ENCODE results near the gene HOXB2.
"Not testable (repeated sequence)": the region's sequence is repeated elsewhere in the genome, so short reads cannot be mapped to it uniquely, and the experiment has no call there.

Gene HOXB2

DNA sequence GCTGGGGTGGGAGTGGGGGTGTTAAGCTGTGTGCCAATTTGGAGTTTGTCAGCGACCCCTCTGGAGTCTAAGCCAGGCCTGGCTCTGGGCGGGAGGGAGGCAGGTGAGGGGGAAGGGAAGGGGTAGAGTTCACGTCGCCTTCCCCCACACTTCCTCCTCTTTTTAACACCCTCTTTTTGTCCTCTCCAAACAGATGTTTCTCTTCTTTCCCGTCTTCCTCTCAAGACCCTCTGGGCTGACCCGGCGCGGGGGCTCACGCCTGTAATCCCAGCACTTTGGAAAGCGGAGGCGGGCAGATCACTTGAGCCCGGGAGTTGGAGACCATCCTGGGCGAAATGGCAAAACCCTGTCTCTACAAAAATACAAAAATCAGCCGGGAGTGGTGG is 17.4 kb downstream of the HOXB2 start:
- no peak overlapping the region for H3K4me3 ChIP-seq (ENCODE audit: low read depth, low read length)
- no peak for DNase-seq (ENCODE audit: low read depth)

DNA sequence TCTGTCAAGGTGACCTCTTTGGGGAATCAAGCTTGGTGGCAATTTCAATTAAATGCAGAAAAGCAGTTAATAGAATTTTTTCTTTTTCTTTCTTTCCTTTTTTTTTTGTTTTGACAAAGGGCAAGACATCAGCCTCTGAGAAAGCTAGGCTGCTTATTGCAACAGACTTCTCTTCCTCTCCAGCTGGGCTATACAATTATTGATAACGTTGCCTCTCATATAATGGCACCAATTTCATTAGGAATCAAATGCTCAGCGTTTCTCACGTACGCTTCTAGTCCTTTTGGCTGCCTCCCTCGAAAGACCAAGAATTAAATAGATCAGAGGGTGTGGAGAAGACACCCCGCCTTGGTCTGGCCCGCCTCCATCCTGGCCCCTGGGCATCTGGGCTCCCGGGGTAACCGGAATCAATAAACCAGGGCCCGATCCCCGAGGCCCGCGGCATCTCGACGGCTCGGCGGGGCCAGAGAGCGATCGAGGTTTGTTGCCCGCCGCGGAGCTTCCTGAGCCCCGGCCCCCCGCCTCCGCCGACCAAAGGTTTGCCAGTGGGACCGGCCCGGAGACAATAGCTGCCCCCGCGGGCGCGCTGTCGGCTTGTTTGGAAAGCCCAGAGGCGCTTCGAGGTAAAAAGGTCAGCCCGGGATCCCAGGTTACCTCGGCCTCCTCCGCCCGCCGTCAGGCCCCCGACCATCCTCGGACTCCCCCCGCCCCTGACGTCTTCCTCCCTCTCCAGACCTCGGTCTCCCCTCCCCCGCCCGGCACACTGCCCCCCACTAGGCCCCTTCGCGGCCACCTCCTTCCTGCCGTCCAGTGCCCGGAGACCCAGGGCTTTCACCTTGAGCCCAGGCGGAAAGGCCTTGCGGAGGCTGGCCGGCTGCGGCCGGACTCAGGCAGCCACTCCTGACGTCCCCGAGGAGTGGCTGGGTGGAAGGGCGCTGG is 18.0 kb downstream of the HOXB2 start:
- DNase-seq (ENCODE audit: low read depth) = no peak
- no peak overlapping the region for H3K4me3 ChIP-seq (ENCODE audit: low read depth, low read length)

DNA sequence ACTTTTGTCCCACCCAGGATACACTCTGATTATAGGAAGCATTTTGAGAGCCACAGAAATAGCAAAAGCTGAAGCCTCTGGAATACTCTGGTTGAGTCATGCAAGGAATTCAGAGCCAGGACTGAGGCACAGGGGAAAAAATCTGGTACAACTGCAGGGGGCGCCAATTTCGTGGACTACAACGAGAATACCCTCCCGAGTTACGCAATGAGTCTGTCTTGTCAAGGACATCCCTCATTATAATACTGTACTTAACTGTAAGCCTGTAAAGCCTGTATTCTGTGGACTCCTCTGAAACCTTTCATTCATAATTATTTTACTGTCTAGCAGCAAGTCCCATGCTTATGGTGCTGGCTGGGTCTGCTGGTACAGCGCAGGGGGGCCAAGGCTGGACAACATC is 21.9 kb downstream of the HOXB2 start:
- no peak for DNase-seq (ENCODE audit: low read depth)
- H3K4me3 ChIP-seq (ENCODE audit: low read depth, low read length) = no peak overlapping the region

DNA sequence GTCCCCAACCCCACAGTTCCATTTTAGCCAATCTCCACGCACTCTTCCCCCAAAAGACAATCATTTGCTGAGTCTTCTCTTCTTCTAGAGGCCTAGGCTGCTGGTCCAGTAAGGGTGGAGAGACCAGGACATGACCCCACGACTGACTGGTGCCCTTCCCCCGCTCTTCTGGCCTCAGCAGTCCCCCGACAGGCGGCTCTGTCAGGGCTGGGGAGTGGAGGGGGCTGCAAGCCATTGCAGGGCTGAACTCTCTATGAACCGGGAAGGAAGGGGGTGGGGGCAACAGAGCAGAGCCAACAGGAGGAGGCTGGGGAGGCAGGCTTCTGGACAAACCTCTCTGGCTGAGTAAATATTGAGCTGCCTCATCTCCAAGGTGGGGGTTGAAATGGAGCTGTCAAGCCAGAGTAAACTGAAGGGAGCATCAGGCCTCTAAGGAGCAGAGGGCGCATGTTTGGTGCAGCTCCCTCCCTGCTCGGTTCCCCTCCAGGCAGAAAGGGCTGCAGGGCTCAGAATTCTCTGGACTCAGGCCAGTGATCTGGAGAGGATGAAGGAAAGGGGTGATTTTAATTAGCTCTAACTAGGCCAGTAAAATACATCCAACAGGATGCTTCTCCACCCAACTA is 22.8 kb downstream of the HOXB2 start:
- H3K4me3 ChIP-seq (ENCODE audit: low read depth, low read length) = no peak overlapping the region
- DNase-seq (ENCODE audit: low read depth) = no peak

DNA sequence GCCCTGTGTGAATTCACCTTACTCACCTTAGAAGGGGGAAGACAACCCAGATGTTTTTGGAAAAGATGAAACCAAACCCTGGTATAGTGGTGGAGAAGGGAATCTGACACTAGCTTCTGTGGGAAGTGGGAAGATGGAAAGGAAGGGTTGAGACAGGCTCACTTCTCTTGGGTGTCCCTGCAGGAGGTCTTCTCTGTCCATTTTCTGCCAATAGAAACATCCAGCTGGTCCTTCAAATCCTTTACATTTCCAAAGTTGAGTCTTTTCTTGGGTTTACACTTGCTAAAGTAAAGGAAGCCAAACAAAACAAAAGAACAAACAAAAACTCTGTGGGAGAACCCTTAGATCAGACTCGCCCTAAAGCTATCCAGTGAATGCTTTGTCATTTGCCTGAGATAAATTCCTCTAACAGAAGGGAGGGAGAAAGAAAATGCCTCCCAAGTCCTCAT is 24.3 kb downstream of the HOXB2 start:
- no peak overlapping the region for H3K4me3 ChIP-seq (ENCODE audit: low read depth, low read length)

DNA sequence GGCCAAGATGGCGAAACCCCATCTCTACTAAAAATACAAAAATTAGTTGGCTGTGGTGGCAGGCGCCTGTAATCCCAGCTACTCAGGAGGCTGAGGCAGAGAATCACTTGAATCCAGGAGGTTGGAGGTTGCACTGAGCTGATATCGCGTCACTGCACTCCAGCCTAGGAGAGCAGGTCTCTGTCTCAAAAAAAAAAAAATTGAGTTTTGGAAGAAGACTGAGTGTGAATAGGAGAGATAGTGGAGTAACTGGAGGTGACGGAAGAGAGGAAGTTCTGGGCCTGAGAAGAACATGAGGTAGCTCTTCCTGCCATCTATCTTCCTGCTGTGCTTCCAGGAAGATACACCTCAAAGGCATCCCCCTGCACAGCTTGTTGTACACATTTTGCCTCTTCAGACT is 25.5 kb downstream of the HOXB2 start:
- DNase-seq (ENCODE audit: low read depth) = no peak
- no peak overlapping the region for H3K4me3 ChIP-seq (ENCODE audit: low read depth, low read length)

More for the DNA sequence above, 24.3 kb downstream of the HOXB2 start:
- DNase-seq (ENCODE audit: low read depth) = no peak

DNA sequence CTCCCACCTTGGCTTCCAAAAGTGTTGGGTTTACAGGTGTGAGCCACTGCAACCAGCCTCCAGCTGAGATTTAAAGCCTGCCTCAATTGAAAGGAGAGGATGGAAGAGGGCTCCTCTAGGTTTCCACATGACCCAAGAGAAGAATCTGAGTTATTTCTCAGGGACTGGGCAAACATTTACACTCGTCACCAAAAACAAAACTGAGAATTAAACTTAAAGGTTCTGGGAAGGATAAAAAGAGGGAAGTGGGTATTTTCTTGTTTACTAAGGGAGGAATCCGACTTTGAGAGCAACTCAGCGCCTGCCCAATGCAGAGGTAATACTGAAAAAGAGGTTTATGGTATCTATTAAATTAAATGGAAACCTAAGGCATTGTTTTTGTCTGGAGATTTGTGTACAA is 27.4 kb downstream of the HOXB2 start:
- no peak for DNase-seq (ENCODE audit: low read depth)
- H3K4me3 ChIP-seq (ENCODE audit: low read depth, low read length) = no peak overlapping the region

DNA sequence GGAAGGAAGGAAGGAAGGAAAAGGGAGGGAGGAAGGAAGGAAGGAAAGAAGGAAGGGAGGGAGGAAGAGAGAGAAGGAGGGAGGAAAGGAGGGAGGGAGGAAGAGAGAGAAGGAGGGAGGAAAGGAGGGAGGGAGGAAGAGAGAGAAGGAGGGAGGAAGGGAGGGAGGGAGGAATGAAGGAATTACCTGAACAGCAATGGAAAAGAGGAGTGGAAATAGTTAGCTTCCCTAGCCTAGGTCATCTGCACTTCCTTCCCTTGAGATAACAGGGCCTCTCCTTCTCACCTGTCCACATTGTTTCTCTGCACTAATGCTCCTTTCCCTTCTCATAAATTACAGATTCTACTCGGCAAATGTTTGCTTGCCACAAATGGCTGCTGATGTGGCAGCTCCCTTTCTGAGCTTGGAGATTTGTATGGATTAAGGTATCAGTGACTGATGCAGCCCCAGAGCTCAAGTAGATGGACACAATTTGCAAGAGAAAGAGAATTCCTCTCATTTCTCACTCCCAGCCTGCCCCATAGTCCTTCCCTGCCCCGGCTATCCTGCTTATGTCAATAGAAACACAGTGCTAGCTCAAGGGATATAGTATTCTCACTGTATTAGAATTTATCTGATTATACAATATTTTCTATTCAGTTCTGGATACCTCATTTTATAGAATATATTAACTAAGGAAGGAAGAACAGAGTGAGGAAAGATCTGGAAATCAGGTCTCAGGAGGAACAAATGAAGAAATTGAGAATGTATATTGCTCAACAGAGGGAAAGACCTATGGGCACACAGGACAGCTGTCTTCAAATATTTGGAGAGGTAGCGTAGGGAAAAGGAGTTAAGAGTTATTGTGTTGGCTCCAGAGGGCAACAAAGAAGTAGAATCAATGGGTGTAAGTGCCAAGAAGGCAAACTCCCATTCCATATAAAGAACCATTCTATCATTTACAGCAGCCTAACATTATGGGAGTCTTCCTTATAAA is 28.7 kb downstream of the HOXB2 start:
- no peak for DNase-seq (ENCODE audit: low read depth)
- H3K4me3 ChIP-seq (ENCODE audit: low read depth, low read length) = no peak overlapping the region

DNA sequence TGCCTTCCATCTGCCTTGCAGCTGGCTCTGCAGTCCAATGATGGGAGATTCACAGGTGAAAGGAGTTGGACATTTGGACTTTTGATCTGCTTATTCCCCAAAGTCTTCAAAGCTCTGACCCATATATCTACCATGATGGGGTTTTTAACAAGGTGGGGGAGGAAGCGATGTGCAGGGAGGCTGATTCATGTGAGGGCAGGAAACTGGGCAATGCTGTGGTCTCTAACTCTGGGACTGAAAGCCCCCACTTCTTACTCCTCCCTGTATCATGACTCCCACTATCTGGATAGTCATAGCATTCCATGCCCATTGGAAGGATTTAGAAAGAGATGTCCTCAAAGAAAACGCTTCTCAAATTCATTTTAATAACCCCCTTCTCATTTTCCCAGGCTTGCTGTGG is 30.4 kb downstream of the HOXB2 start:
- no peak overlapping the region for H3K4me3 ChIP-seq (ENCODE audit: low read depth, low read length)
- no peak for DNase-seq (ENCODE audit: low read depth)

DNA sequence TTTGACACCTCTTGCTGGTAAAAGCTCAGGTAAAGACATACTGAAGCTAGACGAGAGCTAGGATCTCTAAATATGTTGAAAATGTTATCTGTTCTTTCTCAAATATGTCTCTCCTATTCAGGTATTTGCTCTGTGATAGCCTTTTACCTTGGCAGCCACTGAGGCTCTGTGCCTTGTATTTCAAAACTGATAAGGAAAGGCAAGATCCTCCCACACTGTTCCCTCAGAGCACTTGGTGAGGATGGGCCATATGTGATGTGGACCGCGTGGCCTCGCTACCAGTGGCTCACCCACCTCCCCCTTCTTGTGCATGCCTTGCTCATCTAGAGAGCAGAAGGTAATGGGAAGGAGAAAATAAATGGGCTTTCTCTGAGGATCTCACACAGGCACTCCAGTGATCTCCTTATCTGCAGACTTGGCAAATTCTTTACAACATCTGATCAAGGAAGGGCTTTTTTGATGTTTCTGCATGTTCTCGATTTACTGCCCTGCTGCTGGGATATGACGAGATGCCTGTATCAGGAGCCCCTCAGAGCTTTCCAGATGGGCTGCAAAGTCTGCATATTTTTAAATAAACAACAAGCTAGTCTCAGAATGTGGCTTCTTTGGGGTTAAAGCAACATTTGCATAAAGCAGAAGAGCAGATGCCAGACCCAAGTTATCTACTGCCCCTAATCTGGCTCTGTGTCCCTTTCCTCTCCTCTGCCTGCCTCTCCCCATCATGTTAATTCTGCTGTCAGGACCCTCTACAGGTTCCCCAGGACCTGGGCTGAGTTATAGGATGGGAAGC is 31.0 kb downstream of the HOXB2 start:
- H3K4me3 ChIP-seq (ENCODE audit: low read depth, low read length) = no peak overlapping the region
- DNase-seq (ENCODE audit: low read depth) = no peak

DNA sequence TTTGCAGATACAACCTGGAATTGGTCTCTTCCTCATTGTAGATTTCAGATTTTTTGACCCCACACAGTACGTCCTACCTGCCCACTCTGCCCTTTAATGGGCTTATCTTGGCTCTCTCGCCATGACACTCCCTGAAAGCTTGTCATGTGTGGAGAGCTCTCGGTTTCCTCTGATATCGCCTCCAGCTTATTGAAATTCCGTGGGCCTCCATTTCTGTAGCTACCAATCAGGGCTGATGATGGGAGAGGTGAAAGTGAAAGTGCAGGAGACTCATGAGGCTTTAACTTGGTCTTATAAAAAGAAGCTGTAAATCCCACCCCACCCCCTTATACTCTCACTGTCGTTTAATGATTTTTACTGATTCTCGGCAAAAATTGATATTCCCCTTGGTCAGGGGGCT is 31.8 kb downstream of the HOXB2 start:
- H3K4me3 ChIP-seq (ENCODE audit: low read depth, low read length) = no peak overlapping the region
- no peak for DNase-seq (ENCODE audit: low read depth)

DNA sequence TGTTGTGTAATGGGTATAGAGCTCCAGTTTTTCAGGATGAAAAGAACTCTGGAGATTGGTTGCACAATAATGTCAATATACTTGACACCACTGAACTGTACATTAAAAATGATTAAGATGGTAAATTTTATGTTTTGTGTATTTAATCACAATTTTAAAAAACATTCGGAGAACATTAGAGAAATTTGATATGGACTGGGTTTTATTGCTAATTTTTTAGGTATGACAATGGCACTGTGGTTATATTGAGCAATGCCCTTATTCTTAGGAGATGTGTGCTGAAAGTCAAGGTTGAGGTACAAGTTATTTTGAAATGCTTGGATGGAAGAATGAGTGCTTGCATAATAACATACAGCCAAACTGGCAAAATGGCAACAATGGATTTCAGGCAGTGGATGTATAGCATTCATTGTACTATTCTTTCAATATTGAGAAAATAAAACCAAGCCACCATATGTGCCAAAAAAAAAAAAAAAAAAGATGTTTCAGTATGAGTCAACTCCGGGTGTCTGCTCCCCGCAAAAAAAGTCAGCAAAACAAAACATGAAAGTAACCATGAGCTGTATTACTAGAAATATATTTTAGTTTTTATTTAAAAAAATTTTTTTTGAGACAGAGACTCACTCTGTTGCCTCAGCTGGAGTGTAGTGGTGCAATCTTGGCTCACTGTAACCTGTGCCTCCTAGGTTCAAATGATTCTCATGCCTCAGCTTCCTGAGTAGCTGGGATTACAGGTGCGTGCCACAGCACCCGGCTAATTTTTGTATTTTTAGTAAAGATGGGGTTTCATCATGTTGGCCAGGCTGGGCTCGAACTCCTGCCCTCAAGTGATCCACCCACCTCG is 33.9 kb downstream of the HOXB2 start:
- peak; percentile 79 for DNase-seq (ENCODE audit: low read depth)
- H3K4me3 ChIP-seq (ENCODE audit: low read depth, low read length) = no peak overlapping the region

DNA sequence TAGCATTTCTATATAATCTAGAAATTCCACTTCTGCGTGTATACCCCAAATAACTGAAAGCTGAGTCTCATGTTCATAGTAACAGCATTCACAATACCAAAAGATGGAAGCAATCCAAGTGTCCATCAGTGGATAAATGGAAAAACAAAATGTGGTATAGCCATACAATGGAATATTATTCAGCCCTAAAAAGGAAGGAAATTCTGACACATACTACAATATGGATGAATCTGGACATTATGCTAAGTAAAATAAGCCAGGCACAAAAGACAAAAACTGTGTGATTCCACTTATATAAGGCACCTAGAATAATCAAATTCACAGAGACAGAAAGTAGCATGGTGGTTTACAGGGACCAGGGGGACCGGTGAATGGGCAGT is 34.5 kb downstream of the HOXB2 start:
- no peak for DNase-seq (ENCODE audit: low read depth)
- H3K4me3 ChIP-seq (ENCODE audit: low read depth, low read length) = no peak overlapping the region

DNA sequence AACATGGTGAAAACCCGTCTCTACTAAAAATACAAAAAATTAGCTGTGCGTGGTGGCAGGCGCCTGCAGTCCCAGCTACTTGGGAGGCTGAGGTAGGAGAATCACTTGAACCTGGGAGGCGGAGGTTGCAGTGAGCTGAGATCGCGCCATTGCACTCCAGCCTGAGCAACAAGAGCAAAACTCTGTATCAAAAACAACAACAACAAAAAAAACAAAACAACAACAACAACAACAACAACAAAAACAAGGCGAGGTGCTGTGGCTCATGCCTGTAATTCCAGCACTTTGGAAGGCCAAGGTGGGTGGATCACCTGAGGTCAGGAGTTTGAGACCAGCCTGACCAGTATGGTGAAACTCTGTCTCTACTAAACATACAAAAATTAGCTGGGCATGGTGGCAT is 35.2 kb downstream of the HOXB2 start:
- not testable (repeated sequence) for H3K4me3 ChIP-seq (ENCODE audit: low read depth, low read length)

DNA sequence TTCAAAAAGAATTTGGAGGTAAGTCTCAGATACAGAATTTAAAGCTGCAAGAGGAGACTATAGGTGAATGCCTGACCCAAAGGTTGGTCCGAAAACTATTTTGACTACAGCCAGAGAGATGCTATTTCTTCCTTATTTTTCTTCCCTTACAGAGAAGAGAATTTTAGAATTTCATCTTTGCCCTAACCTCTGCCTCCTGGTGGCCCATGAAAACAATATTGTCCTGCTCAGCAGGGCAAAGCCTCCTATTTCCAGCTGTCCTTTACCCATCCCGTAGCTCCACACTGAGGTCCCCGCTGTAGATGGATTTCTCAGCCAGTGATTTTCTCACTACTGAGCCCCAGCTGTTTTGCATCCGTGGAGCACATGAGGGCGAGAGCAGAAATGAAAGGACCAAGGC is 38.7 kb downstream of the HOXB2 start:
- DNase-seq (ENCODE audit: low read depth) = no peak
- H3K4me3 ChIP-seq (ENCODE audit: low read depth, low read length) = no peak overlapping the region

More for the DNA sequence above, 35.2 kb downstream of the HOXB2 start:
- not testable (repeated sequence) for DNase-seq (ENCODE audit: low read depth)

DNA sequence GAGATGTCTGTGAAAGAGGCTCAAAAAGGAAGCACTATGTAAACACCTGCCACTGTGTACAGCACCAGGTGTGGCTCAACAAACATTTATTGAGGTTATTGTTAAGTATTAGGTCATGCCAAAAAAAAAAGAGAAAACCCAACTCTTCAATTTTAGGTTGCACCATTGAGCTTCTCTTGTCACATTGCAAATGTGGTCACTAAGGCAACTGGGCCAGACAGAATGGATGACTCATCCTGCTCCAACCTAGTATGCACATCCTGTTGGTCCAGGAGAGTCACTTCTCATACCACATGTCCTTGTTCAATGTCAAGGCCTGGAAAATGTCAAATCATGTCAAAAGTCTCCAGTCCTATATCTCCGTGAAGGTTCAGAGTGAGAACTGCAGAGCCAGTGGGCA is 39.1 kb downstream of the HOXB2 start:
- DNase-seq (ENCODE audit: low read depth) = peak; percentile 52
- H3K4me3 ChIP-seq (ENCODE audit: low read depth, low read length) = no peak overlapping the region

DNA sequence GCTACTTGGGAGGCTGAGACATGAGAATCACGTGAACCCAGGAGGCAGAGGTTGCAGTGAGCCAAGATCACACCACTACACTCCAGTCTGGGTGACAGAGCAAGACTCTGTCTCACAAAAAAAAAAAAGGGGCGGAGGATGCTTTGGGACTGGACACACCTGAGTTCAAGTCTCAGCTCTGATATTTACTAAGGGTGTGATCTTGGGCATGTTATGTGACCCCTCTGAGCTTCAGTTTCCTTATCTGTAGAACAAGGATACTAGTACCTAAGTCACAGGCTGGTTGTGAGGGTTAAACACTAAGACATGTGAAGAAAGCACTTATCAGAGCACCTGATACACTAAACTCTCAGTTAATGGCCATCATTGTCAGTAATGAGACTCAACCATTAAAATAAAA is 40.0 kb downstream of the HOXB2 start:
- no peak overlapping the region for H3K4me3 ChIP-seq (ENCODE audit: low read depth, low read length)
- DNase-seq (ENCODE audit: low read depth) = no peak

DNA sequence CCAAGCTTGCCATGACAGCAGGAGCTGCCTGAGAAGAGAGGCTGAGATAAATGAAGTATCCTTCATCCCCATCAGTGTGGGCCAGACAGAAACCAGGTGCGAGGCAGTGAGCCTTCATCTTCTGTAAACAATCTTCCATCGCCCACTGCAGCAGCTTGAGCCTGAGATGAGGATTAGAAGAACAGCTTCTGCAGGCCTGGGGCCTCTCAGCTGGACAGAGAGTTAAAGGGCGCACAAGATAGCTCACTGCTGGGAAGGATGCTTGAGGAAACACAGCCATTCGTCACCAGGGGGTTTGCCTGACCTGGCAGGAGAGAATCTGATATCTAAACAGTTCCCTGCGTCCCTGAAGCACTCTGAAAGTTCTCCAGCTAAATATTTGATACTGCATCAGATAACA is 41.2 kb downstream of the HOXB2 start:
- DNase-seq (ENCODE audit: low read depth) = no peak
- H3K4me3 ChIP-seq (ENCODE audit: low read depth, low read length) = no peak overlapping the region

All from skeletal muscle cell (primary cell).